Neural cell (in vitro differentiated cells): ENCODE results near the gene LCN2. TPM values are rescaled to one million over a fixed set of nuclear protein-coding genes. Genes with fewer than 3 reads are reported as not detected.

Experiments
- H2AFZ ChIP-seq: fragments of 200-600, 300-800 bp; sonication (generic), shearing (Covaris generic); 2 replicates; pipeline ENCODE4 v1.6.0; 2014; ENCODE audit warnings: low read depth, mild to moderate bottlenecking, antibody characterized with exemption, low read length, moderate library complexity
- H3F3A ChIP-seq: fragments of 200-600 bp; shearing (Covaris generic); 2 replicates; pipeline ENCODE4 v1.6.1; 2016; ENCODE audit warnings: mild to moderate bottlenecking, moderate library complexity, mixed read lengths, antibody characterized with exemption, low read length; ENCODE audit not compliant: insufficient read depth, poor library complexity, severe bottlenecking
- H3K27ac ChIP-seq: fragments of 200-600, 300-800 bp; sonication (generic), shearing (Covaris generic); 2 replicates; pipeline ENCODE4 v1.5.1; 2014; ENCODE audit warnings: mild to moderate bottlenecking, low read length, moderate library complexity
- H3K27me3 ChIP-seq: fragments of 300-800, 200-600 bp; sonication (generic), shearing (Covaris generic); 2 replicates; pipeline ENCODE4 v1.6.0; 2014; ENCODE audit warnings: mild to moderate bottlenecking, low read depth, low read length, moderate library complexity; ENCODE audit not compliant: insufficient read depth
- H3K36me3 ChIP-seq: fragments of 300-800, 200-600 bp; sonication (generic), shearing (Covaris generic); 2 replicates; pipeline ENCODE4 v1.5.1; 2014; ENCODE audit warnings: mild to moderate bottlenecking, antibody characterized with exemption, low read length, moderate library complexity; ENCODE audit not compliant: insufficient read depth
- H3K4me2 ChIP-seq: fragments of 300-800, 200-600 bp; sonication (generic), shearing (Covaris generic); 2 replicates; pipeline ENCODE4 v1.6.0; 2014; ENCODE audit warnings: mild to moderate bottlenecking, low read length
- H3K4me3 ChIP-seq: fragments of 300-800, 200-600 bp; sonication (generic), shearing (Covaris generic); 2 replicates; pipeline ENCODE4 v1.5.1; 2014; ENCODE audit warnings: mild to moderate bottlenecking, low read length, moderate library complexity
- H3K79me2 ChIP-seq: fragments of 200-600 bp; shearing (Covaris generic); replicated peaks from 2 replicates; pipeline ENCODE4 v1.6.0; 2014; ENCODE audit warnings: mild to moderate bottlenecking, low read length, moderate library complexity; ENCODE audit not compliant: insufficient read depth
- H3K9ac ChIP-seq: fragments of 300-800, 200-600 bp; sonication (generic), shearing (Covaris generic); 2 replicates; pipeline ENCODE4 v1.6.1; 2016; ENCODE audit warnings: mild to moderate bottlenecking, low read length, mixed read lengths
- H3K9me2 ChIP-seq: fragments of 200-600 bp; shearing (Covaris generic); 2 replicates; pipeline ENCODE4 v1.6.1; 2016; ENCODE audit warnings: mild to moderate bottlenecking, low read length, mixed read lengths; ENCODE audit not compliant: insufficient read depth
- H3K9me3 ChIP-seq: fragments of 200-600, 300-800 bp; sonication (generic), shearing (Covaris generic); 2 replicates; pipeline ENCODE4 v1.6.1; 2016; ENCODE audit warnings: mild to moderate bottlenecking, mixed run types, low read length, moderate library complexity, mixed read lengths
- H4K20me1 ChIP-seq: fragments of 200-600 bp; shearing (Covaris generic); 2 replicates; pipeline ENCODE4 v1.6.1; 2016; ENCODE audit warnings: mild to moderate bottlenecking, mixed run types; ENCODE audit not compliant: insufficient read depth
- CTCF ChIP-seq: fragments of 450-650 bp; IDR thresholded peaks from 2 replicates; pipeline ENCODE4 v1.5.1; 2014; ENCODE audit warnings: antibody characterized with exemption, mild to moderate bottlenecking, moderate library complexity; ENCODE audit not compliant: poor library complexity, severe bottlenecking
- EP300 ChIP-seq: fragments of 450-650 bp; conservative IDR thresholded peaks from 2 replicates; pipeline ENCODE4 v1.6.1; 2014; ENCODE audit warnings: antibody characterized with exemption, mild to moderate bottlenecking, moderate library complexity; ENCODE audit not compliant: poor library complexity, severe bottlenecking
- EZH2 ChIP-seq: fragments of 200-600, 300-800 bp; shearing (Covaris generic), sonication (generic); IDR thresholded peaks from 2 replicates; pipeline ENCODE4 v1.6.1; 2014; ENCODE audit warnings: antibody characterized with exemption, low read length, borderline replicate concordance, mild to moderate bottlenecking; ENCODE audit not compliant: insufficient read depth, poor library complexity, severe bottlenecking
- MXI1 ChIP-seq: fragments of 450-650 bp; conservative IDR thresholded peaks from 2 replicates; pipeline ENCODE4 v1.6.1; 2014; ENCODE audit warnings: antibody characterized with exemption, mild to moderate bottlenecking; ENCODE audit not compliant: poor library complexity, severe bottlenecking
- POLR2AphosphoS5 ChIP-seq: IDR thresholded peaks from 2 replicates; pipeline ENCODE4 v1.6.1; 2012
- RAD21 ChIP-seq: fragments of 450-650 bp; conservative IDR thresholded peaks from 2 replicates; pipeline ENCODE4 v1.6.1; 2014; ENCODE audit warnings: antibody characterized with exemption, mild to moderate bottlenecking, moderate library complexity
- REST ChIP-seq: IDR thresholded peaks from 2 replicates; pipeline ENCODE4 v1.6.1; 2012; ENCODE audit warnings: borderline replicate concordance
- SMC3 ChIP-seq: fragments of 450-650 bp; conservative IDR thresholded peaks from 2 replicates; pipeline ENCODE4 v1.6.1; 2014; ENCODE audit warnings: antibody characterized with exemption, mild to moderate bottlenecking, moderate library complexity; ENCODE audit not compliant: poor library complexity
- TAF1 ChIP-seq: IDR thresholded peaks from 2 replicates; pipeline ENCODE4 v1.6.1; 2012; ENCODE audit warnings: low read depth
- polyA plus RNA-seq: library from polyadenylated mRNA; depleted of rRNA; stranded (reverse); fragments of >200 nt; gene quantifications from 2 replicates; pipeline ENCODE4 v1.2.3, GENCODE V29; 2014

The LCN2 gene
- polyA plus RNA-seq, 1 donor from 2014 or later = not detected

GRCh38 chr9:128121924-128122808, 27.1 kb upstream of the LCN2 start:
- H3K4me2 ChIP-seq = no peak overlapping the region
- no peaks in the 10 kb centered on the region for H3F3A ChIP-seq
- no peak overlapping the region for H3K27ac ChIP-seq
- H2AFZ ChIP-seq = no peak overlapping the region
- TF ChIP-seq EP300 (no peak), RAD21 (no peak), SMC3 (no peak), EZH2 (no peak), MXI1 (no peak), REST (no peak), POLR2AphosphoS5 (no peak), CTCF (no peak), TAF1 (no peak)
- peaks cover 9% of the 10 kb centered on the region for H3K79me2 ChIP-seq
- H3K9me3 ChIP-seq = no peaks in the 10 kb centered on the region
- H3K36me3 ChIP-seq = no peaks in the 10 kb centered on the region
- H4K20me1 ChIP-seq = no peaks in the 10 kb centered on the region
- H3K27me3 ChIP-seq = no peaks in the 10 kb centered on the region
- H3K9ac ChIP-seq = no peak overlapping the region
- no peaks in the 10 kb centered on the region for H3K9me2 ChIP-seq
- no peak overlapping the region for H3K4me3 ChIP-seq

GRCh38 chr9:128122809-128123175, 26.5 kb upstream of the LCN2 start:
- H4K20me1 ChIP-seq = no peaks in the 10 kb centered on the region
- H3F3A ChIP-seq = no peaks in the 10 kb centered on the region
- no peak overlapping the region for H3K27ac ChIP-seq
- no peaks in the 10 kb centered on the region for H3K27me3 ChIP-seq
- H3K9me3 ChIP-seq = no peaks in the 10 kb centered on the region
- no peak overlapping the region for H3K4me2 ChIP-seq
- no peak overlapping the region for H3K4me3 ChIP-seq
- H3K36me3 ChIP-seq = no peaks in the 10 kb centered on the region
- H3K9me2 ChIP-seq = no peaks in the 10 kb centered on the region
- TF ChIP-seq TAF1 = no peak
- no peak for TF ChIP-seq SMC3
- no peak for TF ChIP-seq REST
- no peak for TF ChIP-seq POLR2AphosphoS5
- TF ChIP-seq EZH2 = no peak
- TF ChIP-seq MXI1 = no peak
- peaks cover 11% of the 10 kb centered on the region for H3K79me2 ChIP-seq
- H2AFZ ChIP-seq = no peak overlapping the region
- no peak overlapping the region for H3K9ac ChIP-seq
